ENCODE results near the gene RAD51. TPM values are rescaled to one million over a fixed set of nuclear protein-coding genes. Genes with fewer than 3 reads are reported as not detected.

RAD51 gene
- total and polyA plus RNA-seq, 9 of the 15 experiments (the other 6 are each of a cell fraction or from before 2014, with no cell fraction given): 16.0 to 63.8 (median 34.6) TPM

DNA sequence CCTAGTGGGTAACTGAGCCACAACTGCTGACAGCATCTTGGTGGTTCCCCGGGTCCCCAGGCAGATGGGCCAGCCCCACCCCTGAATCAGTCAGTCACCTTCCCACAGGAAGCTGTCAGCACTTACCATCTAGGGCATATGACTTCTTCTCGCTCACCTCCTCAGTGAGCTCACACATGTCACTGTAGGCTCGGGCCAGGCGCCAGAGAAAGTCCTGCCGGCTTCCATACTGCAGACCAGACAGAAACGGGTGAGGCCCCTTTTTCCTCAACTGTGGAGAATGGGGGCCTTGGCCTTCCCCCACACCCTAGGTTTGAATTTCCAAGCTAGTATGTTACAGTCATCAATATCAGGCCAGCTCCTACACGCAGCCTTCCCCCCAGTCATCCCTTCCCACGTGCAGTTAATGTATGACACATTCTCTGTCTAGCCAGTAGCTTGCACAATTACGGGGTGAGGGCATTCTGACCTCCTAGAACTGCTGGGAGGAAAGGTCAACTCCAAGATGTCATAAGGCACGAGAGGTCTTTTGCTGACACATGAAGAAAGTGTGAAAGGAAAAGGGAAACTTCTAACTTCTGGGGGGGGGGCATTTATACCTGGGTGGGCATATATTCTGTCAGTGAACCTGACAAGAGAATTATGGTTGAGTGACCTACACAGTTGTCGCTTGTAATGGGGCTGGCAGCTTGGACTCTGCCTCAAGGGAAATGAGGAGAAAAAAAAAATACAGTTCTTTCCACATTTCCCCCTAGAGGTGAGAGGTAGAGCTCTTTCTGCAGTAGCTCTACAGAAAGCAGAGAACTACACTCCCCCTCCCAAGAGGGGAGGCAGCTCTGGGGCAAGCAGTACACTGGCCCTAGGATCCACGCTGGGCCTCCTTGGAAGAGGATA lies 49.2 kb downstream of the RAD51 start (continued):
- TF ChIP-seq ZNF407 (IDR thresholded peaks at IDR 0.05; ENCODE audit: low read depth): no peak
- no peak for TF ChIP-seq CAMTA2 (CRISPR knock-in tag; conservative IDR thresholded peaks at IDR 0.05)
- no peak for TF ChIP-seq TCFL5 (CRISPR knock-in tag; conservative IDR thresholded peaks at IDR 0.05)
- TF ChIP-seq TAL1 (IDR thresholded peaks at IDR 0.05): no peak
- no peak for TF ChIP-seq E2F3 (CRISPR knock-in tag; IDR thresholded peaks at IDR 0.05)
- no peak for TF ChIP-seq ZNF778 (CRISPR knock-in tag; IDR thresholded peaks at IDR 0.05)
- no peak; the same call in 1 of the 2 replicates for TF ChIP-seq NFE2 (IDR thresholded peaks at IDR 0.05; ENCODE audit: low read depth)
- TF ChIP-seq GABPB1 (CRISPR knock-in tag; IDR thresholded peaks at IDR 0.05): peak; percentile 58; the same call in 1 of the 2 replicates
- peak; percentile 92 for TF ChIP-seq PRDM10 (IDR thresholded peaks at IDR 0.05; ENCODE audit: partially characterized antibody)
- TF ChIP-seq RHOXF2B (CRISPR knock-in tag; conservative IDR thresholded peaks at IDR 0.05): no peak
- TF ChIP-seq, protein P1, sequence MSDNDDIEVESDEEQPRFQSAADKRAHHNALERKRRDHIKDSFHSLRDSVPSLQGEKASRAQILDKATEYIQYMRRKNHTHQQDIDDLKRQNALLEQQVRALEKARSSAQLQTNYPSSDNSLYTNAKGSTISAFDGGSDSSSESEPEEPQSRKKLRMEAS (CRISPR knock-in tag; IDR thresholded peaks at IDR 0.05): peak; percentile 79
- no peak for TF ChIP-seq HDAC1 (IDR thresholded peaks at IDR 0.05)
